ENCODE measurements around the gene CSRP1.
"Not testable (repeated sequence)": the region's sequence is repeated elsewhere in the genome, so short reads cannot be mapped to it uniquely, and the experiment has no call there.

Gene CSRP1

GRCh38 chr1:201496296-201496690, 10.6 kb downstream of the CSRP1 start:
- H3K4me3 ChIP-seq (ENCODE audit: low read depth, low read length): peak overlapping the region; percentile 10; the same call in 1 of the 2 replicates
- TF ChIP-seq, protein P1, sequence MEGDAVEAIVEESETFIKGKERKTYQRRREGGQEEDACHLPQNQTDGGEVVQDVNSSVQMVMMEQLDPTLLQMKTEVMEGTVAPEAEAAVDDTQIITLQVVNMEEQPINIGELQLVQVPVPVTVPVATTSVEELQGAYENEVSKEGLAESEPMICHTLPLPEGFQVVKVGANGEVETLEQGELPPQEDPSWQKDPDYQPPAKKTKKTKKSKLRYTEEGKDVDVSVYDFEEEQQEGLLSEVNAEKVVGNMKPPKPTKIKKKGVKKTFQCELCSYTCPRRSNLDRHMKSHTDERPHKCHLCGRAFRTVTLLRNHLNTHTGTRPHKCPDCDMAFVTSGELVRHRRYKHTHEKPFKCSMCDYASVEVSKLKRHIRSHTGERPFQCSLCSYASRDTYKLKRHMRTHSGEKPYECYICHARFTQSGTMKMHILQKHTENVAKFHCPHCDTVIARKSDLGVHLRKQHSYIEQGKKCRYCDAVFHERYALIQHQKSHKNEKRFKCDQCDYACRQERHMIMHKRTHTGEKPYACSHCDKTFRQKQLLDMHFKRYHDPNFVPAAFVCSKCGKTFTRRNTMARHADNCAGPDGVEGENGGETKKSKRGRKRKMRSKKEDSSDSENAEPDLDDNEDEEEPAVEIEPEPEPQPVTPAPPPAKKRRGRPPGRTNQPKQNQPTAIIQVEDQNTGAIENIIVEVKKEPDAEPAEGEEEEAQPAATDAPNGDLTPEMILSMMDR (IDR thresholded peaks at IDR 0.05; ENCODE audit: low read depth, low read length): no peak
- DNase-seq: peak; percentile 32
- no peaks in the 10 kb centered on the region for H3K9me3 ChIP-seq
- H3K27me3 ChIP-seq: no peaks in the 10 kb centered on the region
- H3K4me1 ChIP-seq: peaks cover 20% of the 10 kb centered on the region
- H3K36me3 ChIP-seq: no peaks in the 10 kb centered on the region

GRCh38 chr1:201495551-201496295, 11.2 kb downstream of the CSRP1 start:
- Histone ChIP-seq H3K9me3 (no peaks in the 10 kb centered on the region), H3K4me1 (peaks cover 20% of the 10 kb centered on the region), H3K36me3 (no peaks in the 10 kb centered on the region), H3K27me3 (no peaks in the 10 kb centered on the region), H3K4me3 (ENCODE audit: low read depth, low read length) (peak overlapping the region; percentile 10; the same call in 1 of the 2 replicates)
- TF ChIP-seq, protein P1 (IDR thresholded peaks at IDR 0.05; ENCODE audit: low read depth, low read length): no peak
- peak; percentile 86 for DNase-seq

DNA sequence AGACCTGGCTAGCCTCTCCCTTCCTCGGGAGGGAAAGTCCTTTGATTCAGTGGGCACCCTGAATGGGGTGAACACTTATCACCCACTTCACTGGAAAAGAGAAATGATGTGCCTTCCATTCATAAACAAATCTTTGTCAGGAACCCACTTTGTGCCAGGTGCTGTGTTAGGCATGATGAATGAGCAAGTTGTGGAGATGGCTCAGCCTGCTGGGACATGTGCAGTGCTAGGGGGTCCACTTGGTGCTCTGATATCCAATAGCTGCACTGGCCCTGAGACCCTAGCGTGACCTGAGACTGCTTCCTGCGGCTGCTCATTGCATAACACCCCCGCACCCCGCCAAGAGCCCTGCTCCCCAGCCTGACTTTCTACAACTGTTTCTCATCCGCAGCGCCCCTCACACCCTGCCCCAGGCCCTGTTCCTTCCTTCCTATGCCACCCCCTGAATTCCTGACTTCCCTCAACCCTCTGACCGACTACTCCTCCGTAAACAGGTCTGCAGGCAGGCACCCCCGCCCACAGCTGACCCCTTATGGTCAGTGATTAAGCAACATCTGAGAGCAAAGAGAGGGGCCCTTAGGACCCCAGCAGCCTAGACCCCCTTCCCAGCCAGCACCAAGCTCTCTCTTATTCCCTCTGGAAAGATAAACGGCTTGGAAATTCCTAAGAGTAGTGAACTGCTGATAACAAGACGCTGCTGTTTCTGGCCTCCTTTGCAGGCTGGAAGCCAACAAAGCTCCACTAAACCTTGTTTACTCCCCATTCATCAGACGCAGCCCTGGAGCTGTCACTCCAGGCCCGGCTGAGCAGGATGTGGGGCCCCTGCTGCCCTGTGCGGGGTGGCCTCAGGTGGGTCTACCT, 12.9 kb downstream of the CSRP1 start:
- no peaks in the 10 kb centered on the region for H3K9me3 ChIP-seq
- TF ChIP-seq, protein P1 (IDR thresholded peaks at IDR 0.05; ENCODE audit: low read depth, low read length): no peak
- H3K4me3 ChIP-seq (ENCODE audit: low read depth, low read length): no peak overlapping the region
- H3K4me1 ChIP-seq: peaks cover 20% of the 10 kb centered on the region
- no peak for DNase-seq
- no peaks in the 10 kb centered on the region for H3K27me3 ChIP-seq
- no peaks in the 10 kb centered on the region for H3K36me3 ChIP-seq

DNA sequence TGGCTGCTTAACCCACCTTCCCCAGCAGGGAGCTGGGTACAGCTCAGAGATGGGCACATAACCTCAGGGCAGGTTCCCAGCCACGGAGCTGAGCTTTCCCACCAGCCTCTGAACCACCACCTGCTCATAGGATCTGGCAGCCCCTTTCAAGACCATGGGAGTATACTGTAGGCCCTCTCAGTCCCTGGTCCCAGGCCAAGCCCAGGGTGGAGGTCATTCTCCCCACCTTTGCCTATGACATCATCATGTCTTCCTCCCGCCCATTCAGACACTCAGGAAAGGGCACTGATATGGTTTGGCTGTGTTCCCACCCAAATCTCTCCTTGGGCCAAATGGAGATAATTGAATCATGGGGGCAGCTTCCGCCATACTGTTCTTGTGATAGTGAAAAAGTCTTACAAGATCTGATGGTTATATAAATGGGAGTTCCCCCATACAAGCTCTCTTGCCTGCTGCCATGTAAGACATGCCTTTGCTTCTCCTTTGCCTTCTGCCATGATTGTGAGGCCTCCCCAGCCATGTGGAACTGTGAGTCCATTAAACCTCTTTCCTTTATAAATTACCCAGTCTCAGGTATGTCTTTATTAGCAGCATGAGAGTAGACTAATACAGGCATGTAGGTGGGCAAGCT, 13.8 kb downstream of the CSRP1 start:
- DNase-seq; H3K9me3 ChIP-seq; H3K36me3 ChIP-seq; H3K4me3 ChIP-seq (ENCODE audit: low read depth, low read length); H3K27me3 ChIP-seq: not testable (repeated sequence)
- H3K4me1 ChIP-seq: peaks cover 20% of the 10 kb centered on the region

GRCh38 chr1:201491896-201492511, 14.9 kb downstream of the CSRP1 start:
- Histone ChIP-seq H3K4me1 (peaks cover 20% of the 10 kb centered on the region), H3K27me3 (no peaks in the 10 kb centered on the region), H3K4me3 (ENCODE audit: low read depth, low read length) (no peak overlapping the region), H3K9me3 (no peaks in the 10 kb centered on the region), H3K36me3 (no peaks in the 10 kb centered on the region)
- TF ChIP-seq, protein P1 (IDR thresholded peaks at IDR 0.05; ENCODE audit: low read depth, low read length): no peak
- no peak for DNase-seq

DNA sequence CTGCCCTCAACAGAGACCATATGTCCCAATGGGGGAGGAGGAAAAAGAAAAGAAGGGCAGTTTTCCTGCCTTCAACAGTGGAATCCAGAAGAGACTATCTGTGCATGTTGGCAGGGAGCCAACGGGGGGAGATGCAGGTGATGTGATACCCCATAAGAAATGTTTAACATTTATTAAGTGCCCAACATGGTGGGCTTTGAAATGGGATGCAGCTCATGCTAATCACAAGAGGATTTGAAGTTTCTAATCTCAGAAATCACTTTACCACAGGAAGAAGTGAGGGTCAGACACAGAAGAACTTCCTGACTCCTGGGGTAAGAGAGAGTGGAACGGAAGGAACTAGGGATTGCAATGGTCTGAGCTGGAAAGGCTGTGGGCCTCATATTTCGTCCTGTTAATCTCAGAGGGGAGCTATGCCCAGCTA, 16.2 kb downstream of the CSRP1 start:
- TF ChIP-seq, protein P1 (IDR thresholded peaks at IDR 0.05; ENCODE audit: low read depth, low read length): no peak
- Histone ChIP-seq H3K36me3 (no peaks in the 10 kb centered on the region), H3K4me3 (ENCODE audit: low read depth, low read length) (no peak overlapping the region), H3K27me3 (no peaks in the 10 kb centered on the region), H3K4me1 (peaks cover 10% of the 10 kb centered on the region), H3K9me3 (no peaks in the 10 kb centered on the region)
- DNase-seq: no peak
